ENCODE data around the gene FAM184B.
"Not testable (repeated sequence)": the region's sequence is repeated elsewhere in the genome, so short reads cannot be mapped to it uniquely, and the experiment has no call there.

FAM184B gene

DNA sequence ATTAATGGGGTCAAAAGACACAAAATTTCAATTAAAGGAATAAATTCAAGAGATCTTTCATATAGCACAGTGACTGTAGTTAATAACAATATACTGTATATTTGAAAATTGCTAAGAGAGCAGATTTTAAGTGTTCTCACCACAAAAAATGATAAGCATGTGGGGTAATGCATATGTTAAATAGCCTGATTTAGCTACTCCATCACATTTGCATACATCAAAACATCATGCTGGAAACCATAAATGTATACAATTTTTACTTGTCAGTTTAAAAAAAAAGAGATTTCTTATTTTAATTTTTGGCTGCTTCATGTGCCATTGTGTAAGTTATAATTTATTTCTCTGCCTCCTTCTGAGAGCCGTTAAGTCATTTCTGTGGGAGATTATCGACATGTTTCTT, 65.9 kb downstream of the FAM184B start:
- no peak for FAIRE-seq

GRCh38 chr4:17713779-17714178, 67.6 kb downstream of the FAM184B start:
- no peak for FAIRE-seq

GRCh38 chr4:17712166-17712565, 69.3 kb downstream of the FAM184B start:
- no peak for FAIRE-seq

- FAIRE-seq: not testable (repeated sequence)
These were observed 70.2 kb downstream of the FAM184B start for GRCh38 chr4:17711206-17711605.

DNA sequence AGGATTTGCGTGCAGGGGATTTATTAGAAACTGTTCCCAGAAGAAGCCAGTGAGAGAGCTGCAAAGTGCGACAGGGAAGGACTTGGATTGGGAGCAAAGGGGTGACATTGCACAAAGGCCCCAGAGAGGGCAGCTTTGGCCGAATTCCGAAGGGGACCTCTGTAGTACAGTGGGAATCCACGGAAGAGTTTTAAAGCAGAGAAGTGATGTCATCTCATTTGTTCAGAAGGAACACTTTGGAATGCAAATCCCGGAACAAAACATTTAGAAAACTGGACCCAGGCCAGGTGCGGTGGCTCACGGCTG, 71.7 kb downstream of the FAM184B start:
- FAIRE-seq: no peak

DNA sequence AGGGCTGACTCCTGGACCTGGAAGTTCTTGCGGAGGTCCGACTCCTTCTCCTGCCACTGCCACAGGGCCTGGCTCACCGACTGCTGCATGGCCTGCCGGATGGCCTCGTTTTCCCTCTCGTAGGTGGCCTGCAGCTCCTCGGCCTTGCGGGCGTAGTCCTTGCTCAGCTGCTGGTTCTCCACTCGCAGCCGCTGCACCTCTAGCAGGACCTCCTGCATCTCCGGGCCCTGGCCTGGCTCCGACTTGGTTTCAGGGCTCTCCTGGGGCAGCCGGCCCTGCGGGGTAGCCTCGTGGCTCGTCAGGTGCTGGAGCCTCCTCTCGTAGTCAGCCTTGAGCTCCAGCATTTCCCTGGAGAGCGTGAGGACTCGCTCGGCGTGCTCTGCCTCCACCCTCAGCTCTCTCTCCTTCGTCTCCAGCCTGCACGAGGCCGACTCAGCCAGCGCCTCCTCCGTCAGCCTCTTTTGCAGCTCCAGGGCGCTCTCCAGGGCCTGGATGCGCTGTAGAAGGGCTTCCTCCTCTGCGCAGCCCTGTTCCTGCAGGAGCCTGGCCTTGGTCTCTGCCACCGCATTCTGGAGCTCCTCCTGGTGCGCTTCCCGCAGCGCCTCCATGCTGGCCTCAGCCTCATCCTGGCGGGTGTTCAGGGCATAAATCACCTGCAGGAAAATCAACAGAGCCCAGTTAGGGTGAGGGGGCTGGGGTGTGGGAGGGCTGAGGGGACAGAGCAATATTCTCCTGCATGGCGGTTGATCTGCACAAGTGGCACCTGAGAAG, 72.2 kb downstream of the FAM184B start:
- no peak for FAIRE-seq

- no peak for FAIRE-seq
These were observed 73.8 kb downstream of the FAM184B start for GRCh38 chr4:17707671-17708070.

DNA sequence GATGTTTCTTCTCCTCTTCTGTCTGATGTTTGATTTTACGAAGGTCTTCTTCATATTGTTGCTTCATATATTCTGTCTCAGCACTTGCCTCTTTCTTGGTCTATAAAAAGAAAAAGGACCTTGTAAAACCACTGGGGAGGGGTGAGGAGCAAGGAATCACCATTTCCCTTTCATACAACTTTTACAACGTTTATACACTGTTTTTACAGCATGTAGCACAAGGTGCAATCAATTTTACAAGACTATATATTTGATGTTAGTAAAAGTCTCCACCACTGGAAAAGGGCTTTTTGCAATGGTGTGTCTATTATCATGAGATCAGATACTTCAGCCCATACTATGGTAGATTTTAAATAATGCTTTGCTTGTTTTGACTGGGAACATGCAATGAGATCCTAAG, 76.3 kb downstream of the FAM184B start:
- no peak for FAIRE-seq

DNA sequence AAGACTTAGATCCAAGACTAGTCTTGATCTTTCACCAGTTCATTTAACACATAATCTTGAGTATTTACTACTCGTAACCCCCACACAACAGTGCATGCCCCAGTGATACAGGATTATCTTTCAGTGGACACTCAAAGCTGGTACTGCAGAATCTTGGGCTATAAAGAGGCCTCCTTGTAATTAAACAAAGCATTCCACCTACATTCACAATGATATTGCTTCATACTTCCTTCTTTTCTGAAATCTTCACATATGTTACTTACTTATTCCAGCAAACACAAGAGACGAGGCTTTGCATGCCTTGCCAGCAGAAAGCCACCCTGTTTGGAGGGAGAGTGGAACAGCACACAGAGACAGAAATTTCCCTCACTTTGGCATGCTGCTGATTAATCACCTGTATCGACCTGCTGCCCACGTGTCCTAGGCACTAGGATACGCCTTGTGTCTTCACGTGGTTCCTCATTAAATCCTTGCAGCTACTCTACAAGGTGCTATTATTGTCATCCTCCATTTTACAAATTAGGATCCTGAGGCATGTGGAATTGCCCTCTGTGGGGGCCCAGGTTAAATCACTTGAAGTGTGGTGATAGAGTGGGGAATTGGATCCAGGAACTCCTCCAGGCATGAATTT, 77.3 kb downstream of the FAM184B start:
- no peak for FAIRE-seq

GRCh38 chr4:17702641-17703040, 78.8 kb downstream of the FAM184B start:
- FAIRE-seq: no peak

DNA sequence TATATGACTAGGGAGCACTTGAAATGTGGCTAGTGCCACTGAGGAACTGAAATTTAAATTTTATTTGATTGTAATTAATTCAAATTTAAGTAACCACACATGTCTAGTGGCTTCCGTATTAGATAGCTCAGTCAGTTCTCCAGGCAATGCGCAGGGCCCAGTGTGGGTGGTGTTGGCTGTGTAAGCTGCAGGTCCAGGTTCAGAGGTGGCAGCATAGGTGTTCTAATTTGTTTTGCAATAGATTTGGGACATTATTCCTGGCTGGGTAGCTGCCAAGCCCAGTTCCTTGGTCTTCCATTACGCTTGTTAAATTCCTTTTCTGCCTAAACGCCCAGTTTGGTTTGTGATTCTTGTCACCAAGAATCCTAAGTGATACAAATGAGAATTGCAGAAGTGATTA, 79.5 kb downstream of the FAM184B start:
- no peak for FAIRE-seq

DNA sequence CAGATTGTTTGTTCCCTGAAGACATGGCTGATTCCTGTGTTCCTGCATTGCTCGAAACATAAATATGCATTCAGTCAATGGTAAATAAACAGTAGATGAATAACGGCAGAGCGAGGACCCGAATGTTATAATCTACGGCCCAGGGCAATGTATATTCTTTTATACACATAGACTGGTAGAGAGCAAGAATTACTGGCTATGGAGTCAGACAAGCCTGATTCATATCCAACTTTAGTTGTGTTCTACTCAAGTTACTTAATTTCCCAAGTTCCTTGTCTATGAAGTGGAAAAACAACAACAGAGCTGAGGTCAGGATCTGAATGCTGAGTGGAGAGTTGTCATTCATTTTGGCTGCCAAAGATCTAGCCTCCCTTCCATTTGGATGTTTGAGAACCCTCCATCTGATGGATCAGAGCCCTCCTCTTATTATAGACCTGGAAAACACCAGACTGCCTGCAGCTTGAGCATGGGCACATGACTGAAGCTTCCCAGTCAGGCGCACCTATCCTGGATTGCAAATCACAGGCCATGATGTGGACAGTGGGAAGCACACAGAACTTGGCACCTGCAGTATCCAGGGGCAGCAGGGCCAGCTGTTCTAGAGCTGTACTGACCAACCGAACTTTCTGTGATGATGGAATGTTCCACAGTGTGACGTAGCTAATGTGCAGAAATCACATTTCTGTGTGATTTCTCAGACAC, 80.1 kb downstream of the FAM184B start:
- FAIRE-seq: no peak

GRCh38 chr4:17699380-17699779, 82.0 kb downstream of the FAM184B start:
- FAIRE-seq: no peak

- no peak for FAIRE-seq
These were observed 83.3 kb downstream of the FAM184B start for GRCh38 chr4:17698116-17698515.

DNA sequence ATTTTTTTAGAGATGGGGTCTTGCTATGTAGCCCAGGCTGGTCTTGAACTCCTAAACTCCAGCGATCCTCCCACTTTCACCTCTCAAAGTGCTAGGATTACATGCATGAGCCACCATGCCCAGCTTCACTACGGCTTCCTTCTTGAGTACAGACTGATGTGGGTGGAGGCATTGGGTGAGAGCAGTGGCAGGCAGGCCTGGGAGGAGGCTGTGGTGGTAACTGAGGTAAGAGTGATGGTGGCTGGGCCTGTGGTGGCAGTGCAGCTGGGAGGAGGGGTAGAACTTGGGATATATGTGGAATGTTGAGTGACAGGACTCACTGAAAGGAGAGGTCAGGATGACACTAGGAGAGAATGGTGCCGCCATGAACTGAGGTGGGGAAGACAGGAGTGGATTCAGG, 86.1 kb downstream of the FAM184B start:
- FAIRE-seq: no peak

DNA sequence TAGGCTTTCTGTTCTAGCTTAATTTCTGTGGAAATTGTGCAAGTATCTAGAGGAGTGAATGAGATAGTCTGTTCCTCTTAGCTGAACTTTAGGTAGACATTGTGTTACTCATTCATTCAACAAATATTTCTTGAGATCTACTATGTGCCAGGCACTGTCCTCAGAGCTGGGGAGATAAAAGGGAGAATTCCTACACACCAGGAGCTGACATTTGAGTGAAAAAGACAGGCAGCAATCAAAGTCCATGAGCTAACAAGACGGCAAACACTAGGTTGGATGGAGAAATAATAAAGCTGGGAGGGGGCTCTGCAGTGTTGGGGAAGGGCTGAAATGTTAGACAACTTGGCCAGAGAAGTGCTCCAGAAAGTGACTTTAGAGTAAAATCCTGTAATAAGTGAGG, 86.9 kb downstream of the FAM184B start:
- no peak for FAIRE-seq

GRCh38 chr4:17690898-17691297, 90.5 kb downstream of the FAM184B start:
- FAIRE-seq: no peak

- FAIRE-seq: no peak
These were observed 91.3 kb downstream of the FAM184B start for GRCh38 chr4:17690135-17690534.

- FAIRE-seq: no peak
These were observed 93.4 kb downstream of the FAM184B start for GRCh38 chr4:17688011-17688441.

DNA sequence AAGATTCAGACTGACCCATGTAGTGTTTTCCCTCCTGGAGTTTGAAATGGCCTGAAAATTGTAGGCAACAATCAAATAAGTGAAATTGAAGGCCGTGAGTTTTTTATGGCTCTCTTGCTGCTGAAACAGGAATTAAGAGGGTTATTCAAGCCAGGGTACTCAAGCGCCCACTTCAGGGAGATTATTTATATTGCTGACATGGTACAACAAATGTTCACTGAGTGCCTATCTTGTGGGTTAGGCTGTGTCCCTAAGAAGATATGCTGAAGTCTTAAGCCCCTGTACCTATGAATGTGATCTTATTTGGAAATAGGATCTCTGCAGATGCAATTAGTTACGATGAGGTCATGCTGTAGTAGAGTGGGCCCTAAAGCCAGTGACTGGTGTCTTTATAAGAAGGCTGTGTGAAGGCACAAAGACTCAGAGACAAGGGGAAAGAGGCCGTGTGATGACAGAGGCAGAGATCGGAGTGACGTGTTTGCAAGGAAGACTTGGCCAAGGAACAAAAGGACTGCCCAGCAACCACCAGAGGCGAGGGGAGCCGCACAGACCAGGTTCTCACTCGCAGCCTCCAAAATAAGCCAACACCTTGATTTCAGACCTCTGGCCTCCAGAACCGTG, 94.1 kb downstream of the FAM184B start:
- FAIRE-seq: no peak

DNA sequence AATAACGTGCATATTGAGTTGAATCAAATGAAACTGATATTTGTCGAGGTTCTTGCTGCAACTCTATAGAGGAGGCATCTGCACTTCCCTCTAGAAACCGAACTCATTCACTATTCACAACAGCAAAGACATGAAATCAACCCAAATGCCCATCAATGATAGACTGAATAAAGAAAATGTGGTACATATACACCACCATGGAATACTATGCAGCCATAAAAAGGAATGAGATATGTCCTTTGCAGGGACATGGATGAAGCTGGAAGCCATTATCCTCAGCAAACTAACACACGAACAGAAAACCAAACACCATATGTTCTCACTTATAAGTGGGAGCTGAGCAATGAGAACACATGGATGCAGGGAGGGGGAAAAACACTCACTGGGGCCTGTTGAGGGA, 96.8 kb downstream of the FAM184B start:
- not testable (repeated sequence) for FAIRE-seq

DNA sequence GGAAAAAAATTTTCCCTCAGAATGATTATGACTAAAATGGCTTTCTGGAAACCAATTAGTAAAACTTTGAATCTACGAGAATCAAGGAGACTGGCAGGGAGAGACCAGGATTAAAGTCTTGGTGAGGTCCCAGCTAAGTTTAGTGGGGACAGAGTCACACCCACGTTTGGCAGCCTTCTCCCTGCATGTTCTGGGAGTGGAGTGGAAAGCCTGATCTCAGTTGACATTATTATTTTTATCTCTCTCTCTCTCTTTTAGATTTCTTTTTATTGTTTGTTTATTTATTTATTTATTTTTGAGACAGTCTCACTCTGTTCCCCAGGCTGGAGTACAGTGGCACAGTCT, 99.2 kb downstream of the FAM184B start:
- FAIRE-seq: no peak

DNA sequence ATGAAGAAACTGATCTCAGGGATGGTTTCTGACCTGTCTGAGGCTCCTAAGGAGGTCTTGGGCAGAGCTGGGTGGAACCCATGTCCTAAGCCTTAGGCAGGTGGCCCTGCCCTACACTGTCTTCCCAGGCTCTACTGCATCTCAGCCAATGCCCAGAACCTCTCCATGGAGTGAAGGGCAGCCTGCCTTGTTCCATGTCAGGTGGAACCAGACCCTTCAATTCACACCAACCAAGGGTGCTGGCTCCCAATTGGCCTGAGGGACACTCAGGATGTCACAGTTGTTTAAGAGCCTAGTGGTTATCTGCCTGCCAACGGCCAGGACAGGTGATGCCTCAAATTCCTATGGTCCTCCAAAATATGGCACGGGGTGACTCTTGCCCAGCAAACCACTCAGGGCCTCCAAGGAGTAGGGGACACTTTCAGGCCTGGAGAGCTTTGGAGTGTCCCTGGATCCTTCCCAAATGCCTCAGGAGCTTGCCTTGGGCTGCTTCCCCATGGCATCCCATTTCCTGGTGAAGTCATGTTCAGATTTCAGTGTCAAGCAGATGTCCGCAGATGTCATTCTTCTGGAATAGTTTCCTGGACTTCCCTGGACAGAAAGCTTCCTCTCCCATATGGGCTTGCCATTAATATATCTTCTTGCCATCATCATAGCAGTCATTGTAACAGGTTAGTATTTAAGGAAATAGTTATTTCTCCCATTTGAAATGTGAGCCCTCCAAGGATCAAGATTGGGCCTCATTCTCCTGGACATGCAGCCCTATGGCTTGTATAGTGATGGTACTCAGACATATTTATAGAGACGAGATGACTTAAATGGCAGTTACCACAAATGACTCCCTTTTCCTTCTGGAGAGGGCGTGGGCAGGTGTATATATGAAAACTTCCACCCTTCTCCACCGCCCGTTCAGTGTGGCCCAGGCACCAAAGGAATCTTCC, 99.9 kb downstream of the FAM184B start:
- no peak for FAIRE-seq

Data from G401.6 (cell line).